GM21723 (cell line): Measurements from ENCODE around the gene DOCK10.
A peak's percentile ranks its signal among the peaks of the same experiment; 100 is the strongest.
"Not testable (repeated sequence)": the region's sequence is repeated elsewhere in the genome, so short reads cannot be mapped to it uniquely, and the experiment has no call there.

Experiments used
- ATAC-seq: cut with Tn5 transposase; IDR thresholded peaks from one replicate; pipeline ENCODE4 v1.9.1; 2021; ENCODE audit warnings: mild to moderate bottlenecking, moderate library complexity; ENCODE audit not compliant: unreplicated experiment

The DOCK10 gene

DNA sequence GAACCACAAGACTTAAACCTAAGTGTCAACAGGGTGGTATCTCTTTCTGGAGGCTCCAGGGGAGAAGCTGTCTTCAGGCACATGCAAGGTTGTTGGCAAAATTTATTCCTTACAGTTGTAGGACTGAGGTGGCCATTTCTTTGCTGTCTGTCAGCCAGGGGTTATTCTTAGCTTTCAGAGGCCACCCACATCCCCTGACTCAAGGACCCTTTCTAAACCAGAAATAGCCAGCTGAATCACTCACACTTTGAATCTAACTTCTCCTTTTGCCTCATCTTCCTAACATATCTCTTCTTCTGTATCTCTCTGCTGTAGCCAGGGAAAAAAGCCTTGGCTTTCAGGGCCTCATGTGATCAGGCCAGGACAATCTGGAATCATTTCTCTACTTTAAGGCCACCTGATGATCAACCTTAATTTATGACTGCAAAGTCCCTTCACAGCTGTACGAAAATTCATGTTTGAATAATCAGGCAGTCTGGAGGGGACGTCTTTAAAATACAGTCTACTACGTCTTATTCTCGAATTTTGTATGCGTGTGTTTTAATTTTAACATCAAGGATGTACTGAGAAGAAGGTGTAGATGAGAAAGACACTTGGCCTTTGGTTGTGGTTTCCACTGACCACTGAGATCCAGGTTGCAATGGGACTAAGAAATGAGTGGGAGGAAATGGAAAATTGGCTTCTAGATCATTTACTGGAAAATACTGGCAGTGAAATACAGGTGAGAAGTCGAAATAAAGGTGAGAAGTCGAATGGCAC lies 90.4 kb downstream of the DOCK10 start:
- peak; percentile 20 for ATAC-seq

DNA sequence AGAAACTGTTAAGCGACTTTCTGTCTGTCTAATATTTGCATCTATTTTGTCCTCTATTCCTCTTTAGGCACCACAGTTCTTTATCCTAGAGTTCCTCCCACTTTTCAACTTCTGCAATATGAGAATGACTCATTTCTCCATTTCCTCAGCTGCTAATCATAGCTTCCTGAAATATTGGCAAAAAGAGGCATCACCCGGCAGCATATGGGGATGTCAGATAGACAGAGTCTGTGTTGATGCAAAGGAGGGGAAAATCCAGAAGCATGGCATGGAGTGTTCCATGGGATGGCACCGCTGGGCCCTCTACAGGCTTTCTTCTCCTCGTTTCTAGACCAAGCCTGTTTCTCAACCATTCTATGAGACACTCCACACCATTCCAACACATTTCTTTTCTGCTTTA lies 93.4 kb downstream of the DOCK10 start:
- ATAC-seq, result no peak

DNA sequence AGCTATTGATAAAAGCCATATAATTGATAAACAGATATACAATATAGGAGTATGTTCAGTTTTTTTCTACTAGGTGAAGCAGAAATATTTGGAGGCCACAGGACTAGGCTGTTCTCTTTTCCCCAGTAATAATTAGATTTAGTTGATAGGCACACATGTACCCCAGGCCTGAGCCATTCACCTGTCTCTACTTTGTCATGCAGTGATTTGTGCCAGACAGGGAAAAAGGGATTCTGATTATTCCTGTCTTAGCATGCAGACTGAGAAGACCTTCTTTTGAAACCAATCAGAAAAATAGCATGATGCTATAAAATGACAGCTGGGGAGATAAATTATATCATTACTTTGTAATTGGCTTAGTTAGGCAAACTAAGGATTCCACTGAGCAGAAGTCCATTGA lies 94.3 kb downstream of the DOCK10 start:
- ATAC-seq, result no peak

DNA sequence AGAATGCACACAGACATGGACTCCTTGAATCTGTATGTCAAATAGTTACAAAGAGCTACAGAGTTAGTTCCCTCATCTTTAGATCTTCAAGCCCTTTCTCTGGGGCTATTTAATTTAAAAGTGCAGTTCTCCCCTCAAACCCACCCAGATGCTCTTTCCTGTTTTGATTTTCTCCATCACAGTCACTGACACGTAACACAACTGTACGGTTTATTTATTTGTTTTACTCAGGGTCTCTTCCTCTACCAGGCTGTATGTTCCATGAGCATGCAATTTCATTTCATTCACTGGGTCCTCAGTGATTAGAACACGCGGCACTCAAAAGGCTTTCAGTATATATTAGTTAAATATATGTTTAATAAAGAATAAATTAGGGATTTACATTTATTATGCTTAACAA lies 94.7 kb downstream of the DOCK10 start:
- ATAC-seq, result no peak

DNA sequence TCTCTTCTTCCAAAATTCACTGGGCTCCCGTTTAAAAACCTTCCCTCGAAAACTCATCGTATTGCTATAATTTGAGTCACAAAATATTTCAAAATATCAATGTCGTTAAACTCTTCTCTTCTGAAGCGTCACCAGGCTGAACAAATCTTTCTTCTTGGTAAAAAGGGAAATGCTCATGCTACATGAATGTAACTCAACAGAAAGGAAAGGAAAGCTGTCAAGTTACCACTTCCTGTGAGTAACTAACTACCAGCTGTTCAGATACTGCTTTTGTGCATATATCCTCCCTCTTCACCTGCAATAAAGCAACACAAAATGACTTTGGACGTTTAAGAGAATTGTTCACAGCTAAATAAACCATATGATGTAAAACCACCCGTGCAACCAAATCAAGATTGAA lies 95.4 kb downstream of the DOCK10 start:
- ATAC-seq, result peak; percentile 77

GRCh38 chr2:224944707-224945547 lies 97.3 kb downstream of the DOCK10 start:
- peak; percentile 26 for ATAC-seq

DNA sequence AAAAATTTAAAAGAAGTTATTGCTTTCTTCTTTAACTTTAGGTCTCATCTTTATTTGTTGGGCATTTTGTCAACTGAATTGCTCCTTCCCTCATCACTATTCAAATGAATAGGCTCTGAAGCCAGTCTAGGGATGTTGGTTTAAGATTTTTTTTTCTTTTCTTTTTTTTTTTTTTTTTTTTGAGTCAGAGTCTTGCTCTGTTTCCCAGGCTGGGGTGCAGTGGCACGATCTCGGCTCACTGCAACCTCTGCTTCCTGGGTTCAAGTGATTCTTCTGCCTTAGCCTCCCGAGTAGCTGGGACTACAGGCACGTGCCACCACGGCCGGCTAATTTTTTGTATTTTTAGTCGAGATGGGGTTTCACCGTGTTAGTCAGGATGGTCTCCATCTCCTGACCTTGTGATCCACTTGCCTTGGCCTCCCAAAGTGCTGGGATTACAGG lies 98.6 kb downstream of the DOCK10 start:
- not testable (repeated sequence) for ATAC-seq

DNA sequence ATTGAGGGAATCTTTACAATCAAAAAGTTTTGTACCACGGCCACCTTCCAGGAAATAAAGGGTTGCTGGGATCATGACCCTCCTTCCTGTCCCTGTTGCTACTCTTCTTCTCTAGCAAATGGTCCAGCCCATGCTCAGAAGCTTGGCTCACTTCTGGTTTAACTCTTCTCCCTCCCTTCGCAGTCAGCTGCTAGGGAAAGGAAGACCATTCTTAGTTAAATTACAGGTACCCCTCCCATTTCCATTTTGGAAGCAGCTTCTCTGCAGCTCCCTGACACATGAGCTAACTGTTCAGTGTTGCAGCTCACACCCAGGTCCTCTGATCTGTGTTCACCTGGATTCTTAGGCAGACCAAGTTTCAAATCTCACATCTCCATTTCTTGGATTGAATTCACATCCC lies 100.3 kb downstream of the DOCK10 start:
- no peak for ATAC-seq

- no peak for ATAC-seq
Measured at GRCh38 chr2:224940618-224941017, 101.7 kb downstream of the DOCK10 start.

DNA sequence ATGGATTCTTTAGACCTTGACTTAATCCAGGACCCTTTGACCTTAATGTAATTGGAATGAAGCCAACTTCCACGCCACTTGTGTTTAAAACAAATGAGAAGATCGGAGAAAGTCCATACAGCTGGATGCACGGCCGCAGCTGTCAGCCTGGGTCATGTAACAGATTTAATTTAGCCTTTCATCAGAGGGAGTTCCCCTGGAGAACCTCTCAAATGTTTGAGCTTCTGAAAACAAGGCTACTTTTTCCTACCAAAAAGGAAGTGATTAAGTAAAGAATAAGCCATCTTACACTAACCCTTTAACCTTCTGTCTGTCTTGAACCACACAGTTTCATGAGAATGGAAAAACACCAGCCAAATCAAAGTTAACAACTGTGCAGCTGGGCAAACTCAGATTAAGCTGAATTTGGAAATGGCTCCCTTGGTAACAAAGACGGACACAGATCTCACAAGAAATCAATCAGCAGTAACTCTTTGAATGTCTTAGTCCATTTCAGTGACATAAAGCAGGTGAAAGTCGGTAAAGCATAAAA lies 103.6 kb downstream of the DOCK10 start:
- ATAC-seq, result peak; percentile 51

DNA sequence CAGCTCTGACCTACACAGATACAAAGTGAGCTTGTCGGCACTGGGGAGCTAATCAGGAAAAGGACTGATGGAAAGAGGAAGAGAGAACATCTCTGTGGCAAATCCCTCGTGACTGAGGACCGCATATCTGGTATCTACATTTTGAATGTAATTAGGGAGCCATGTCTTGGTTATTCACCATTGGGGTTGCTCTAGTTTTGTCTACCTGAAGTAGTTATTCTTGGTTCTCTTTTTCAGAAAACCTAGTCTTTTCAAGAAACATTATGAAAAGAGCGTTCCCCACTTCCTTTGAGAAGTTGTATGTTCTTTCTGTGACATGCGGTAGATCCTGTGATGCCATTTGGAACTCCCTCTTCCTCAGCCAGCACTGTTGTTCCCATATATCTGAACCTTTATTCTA lies 104.4 kb downstream of the DOCK10 start:
- peak; percentile 87 for ATAC-seq

DNA sequence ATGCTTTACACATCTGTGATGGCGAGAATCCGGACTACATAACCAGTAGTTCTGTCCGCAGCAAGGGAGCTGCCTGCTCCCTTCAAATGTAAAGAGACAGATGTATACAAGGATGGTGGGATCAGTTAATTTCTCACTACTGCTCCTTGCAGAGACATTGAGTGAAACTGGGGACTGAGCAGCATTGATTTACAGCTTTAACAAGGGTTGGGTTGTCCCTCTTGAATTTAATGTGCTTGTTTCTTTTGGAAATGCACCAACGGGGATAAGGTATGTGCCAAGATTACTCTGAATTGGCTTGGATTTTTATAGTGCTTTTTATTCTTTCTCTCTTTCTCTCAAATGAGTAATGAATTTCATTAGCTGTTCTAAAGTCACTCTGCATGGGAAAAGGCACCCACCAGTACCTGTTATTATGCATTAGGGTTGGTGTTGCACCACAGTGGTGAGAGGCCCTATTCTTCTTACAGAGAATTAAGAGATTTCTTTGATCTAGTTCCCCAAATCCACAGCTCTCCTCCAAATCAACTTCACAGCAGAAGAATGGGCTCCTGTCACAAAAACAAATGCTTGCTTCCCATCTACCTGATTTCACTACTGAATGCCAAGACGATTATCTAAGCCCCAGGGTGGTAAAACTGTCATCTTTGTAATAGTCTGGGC lies 107.6 kb downstream of the DOCK10 start:
- no peak for ATAC-seq

- ATAC-seq, result no peak
Measured at GRCh38 chr2:224933431-224933830, 108.8 kb downstream of the DOCK10 start.

GRCh38 chr2:224932522-224932921 lies 109.7 kb downstream of the DOCK10 start:
- ATAC-seq, result no peak

GRCh38 chr2:224931956-224932355 lies 110.3 kb downstream of the DOCK10 start:
- ATAC-seq, result no peak

DNA sequence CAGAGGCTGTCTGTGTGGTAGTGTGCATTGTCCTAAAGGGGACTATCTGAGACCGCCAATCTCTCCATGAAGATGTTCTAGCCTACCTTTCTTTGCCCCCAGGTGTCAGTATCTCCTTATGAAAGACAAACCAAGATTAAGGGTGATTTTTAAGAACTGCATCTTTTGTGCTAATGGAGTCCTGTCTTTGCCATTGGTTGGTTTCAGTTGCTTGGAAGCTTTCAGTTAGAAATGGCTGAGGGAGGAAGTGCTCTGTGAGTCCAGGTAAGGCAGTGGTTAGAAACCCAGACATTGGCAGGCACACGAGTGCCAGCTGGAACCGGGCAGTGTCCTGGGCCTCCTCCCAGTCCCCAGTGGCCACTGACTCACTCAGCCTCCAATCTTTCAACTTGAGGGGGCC lies 111.3 kb downstream of the DOCK10 start:
- ATAC-seq, result no peak

GRCh38 chr2:224930124-224930523 lies 112.1 kb downstream of the DOCK10 start:
- ATAC-seq, result no peak

GRCh38 chr2:224929512-224929911 lies 112.8 kb downstream of the DOCK10 start:
- ATAC-seq, result no peak

DNA sequence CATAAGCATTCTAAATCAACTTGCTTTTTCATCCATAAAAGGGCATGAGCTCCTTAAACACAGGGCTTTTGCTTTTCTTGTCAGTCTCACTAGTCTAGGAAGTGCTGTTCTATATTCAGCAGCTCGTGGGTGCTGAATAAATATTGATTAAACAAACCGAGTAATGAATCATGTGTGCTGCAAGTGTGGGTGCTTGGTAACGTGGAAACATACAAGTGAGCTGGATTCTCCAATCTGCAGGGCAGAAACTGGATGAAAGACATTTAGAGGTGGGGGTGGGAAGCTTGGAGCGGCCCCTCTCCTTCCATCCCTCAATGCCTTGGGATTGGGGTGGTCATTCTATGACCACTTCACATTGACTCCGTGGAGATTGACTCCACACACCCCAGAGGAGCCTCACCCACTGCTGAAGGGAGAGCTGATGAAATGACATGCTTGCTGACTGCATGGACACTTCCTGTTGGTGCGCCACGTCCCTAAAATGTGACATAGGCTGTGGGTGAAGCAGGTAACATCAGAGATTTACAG lies 114.6 kb downstream of the DOCK10 start:
- no peak for ATAC-seq

DNA sequence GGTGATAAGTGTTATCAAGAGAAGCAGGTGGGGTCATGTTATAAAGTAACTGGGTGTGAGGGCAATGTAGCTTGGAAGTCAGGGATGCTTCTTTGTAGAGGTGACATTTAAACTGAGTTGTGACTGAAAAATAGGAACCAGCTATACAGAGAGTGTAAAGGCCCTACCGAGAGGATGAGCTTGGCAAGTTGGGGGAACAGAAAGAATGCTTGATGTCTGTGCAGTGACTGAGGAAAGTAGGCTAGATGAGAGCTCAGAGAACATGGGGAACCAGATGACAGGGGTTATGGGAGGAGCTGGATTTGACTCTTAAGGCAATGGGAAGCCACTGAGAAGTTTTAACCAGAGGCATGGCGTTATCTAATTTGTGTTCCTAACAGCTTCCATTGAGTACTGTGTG lies 115.3 kb downstream of the DOCK10 start:
- ATAC-seq, result no peak

DNA sequence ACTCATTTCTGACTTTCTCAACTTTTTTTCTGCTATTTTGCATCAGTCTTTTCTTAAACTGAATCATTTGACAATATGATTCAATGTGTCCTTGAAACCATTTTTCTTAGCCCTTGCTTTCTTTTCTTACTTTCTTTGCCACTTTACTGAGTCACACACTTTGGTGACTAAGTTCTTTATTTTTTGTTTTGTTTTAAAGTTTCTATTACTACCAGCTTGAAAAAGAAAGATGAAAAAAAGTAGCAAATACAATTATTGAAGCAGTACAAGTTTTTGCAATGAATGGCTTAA lies 116.5 kb downstream of the DOCK10 start:
- ATAC-seq, result peak; percentile 31
